Stimulated activated CD8-positive, alpha-beta memory T cell treated with anti-CD3 and anti-CD28 coated beads, Interleukin-12 subunit alpha, Interleukin-12 subunit beta, amount 100 ng/mL, for 24 hours (primary cell): Measurements from ENCODE around the gene ZBED4.
"Not testable (repeated sequence)": the region's sequence is repeated elsewhere in the genome, so short reads cannot be mapped to it uniquely, and the experiment has no call there.

Source experiments
- DNase-seq: peaks from one replicate; pipeline ENCODE4 v3.0.0-alpha.2; 2020; ENCODE audit errors: extremely low read depth

ZBED4 gene

GRCh38 chr22:49852898-49853894 is at the start of gene ZBED4:
ZBED4 (plus strand) TSS chr22:49853844; CDS start chr22:49883663, 29,819 bp downstream.
- peak; percentile 97 for DNase-seq

- DNase-seq, result no peak
Observed at GRCh38 chr22:49807129-49807528, 46.5 kb upstream of the ZBED4 start.

DNA sequence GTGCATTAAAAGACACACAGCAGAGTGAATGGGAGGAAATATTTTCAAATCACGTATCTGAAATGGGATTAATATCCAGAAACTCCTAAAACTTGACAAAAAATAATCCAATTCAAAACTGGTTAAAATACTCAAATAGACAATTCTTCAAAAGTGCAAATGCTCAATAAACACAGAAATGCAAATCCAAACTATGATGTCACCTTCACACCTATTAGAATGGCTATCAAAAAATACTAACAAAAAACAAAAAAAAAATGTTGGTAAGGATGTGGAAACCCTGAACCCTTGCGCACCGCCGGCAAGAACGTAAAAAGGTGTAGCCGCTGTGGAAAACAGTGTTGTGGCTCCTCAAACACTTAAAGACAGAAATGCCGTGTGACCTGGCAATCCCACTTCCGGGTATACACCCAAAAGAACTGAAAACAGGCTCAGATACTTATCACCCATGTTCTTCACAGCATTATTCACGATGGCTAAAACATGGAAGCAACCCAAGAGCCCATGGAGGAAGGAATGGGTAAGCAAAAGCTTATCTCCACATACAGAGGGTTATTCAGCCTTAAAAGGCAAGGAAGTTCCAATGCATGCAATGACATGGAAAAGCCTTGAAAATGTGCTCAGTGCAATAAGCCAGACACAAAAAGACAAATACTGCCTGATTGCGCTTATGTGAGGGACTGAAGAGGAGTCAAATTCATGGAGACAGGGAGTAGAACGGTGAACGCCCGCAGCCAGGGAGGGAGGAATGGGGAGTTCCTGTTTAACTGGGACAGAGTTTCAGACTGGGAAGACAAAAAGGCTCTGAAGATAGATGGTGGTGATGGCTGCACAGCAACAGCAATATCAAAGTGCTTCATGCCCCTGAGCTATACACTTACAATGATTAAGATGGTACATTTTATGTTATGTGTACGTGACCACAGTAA is 45.6 kb upstream of the ZBED4 start:
- DNase-seq, result no peak

- DNase-seq, result no peak
Observed at GRCh38 chr22:49810363-49811019, 43.2 kb upstream of the ZBED4 start.

DNA sequence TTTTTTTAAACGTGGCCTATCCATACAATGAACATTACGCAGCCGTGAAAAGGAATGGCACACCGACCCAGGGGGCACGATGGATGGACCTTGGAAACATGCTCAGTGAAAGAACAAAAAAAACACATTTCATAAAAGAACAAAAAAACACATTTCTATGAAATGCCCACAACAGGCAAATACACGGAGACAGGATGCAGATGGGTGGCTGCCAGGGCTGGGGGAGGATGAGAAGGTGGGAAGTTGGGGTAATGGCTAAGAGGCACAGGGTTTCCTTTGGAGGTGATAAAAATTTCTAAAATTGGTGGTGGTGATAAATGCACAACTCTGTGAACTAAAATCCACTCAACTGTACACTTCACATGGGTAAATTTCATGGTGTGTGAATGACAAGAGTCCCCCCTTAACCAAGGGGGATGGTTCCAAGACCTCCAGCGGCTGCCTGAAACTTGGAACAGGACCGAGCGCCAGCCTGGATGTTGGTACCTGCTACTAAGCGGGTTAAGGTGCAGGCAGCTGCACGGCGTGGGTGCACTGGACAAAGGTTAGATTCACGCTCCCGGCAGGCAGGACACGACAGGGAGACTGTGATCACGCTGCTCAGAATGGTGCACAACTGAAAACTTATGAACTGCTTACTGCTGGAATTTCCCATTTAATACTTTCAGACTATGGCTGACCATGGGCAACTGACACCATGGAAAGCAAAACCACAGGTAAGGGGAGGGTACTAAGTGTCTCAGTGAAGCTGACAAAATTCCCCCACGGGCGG is 42.4 kb upstream of the ZBED4 start:
- DNase-seq, result no peak

GRCh38 chr22:49812838-49813237 is 40.8 kb upstream of the ZBED4 start:
- DNase-seq, result no peak

- DNase-seq, result no peak
Observed at GRCh38 chr22:49814164-49814686, 39.4 kb upstream of the ZBED4 start.

DNA sequence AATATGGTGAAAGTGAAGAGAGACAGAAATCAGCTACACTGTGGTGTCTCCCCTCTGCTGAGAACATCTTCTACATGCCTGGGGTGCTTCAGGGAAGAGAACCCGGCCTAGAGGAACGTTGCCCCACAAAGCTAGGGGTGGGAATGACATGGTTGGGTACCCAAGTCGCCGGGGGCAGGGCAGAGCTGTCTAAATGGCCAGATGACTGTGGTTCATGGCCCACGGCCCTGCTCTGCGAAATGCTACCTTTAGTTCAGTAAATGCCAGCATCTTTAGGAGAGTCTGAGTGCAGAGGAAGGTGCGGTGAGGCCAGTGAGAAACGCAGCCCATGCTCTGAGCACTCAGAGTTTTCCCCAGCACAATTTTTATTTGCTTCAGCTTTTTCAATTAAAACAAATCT is 38.8 kb upstream of the ZBED4 start:
- DNase-seq, result no peak

DNA sequence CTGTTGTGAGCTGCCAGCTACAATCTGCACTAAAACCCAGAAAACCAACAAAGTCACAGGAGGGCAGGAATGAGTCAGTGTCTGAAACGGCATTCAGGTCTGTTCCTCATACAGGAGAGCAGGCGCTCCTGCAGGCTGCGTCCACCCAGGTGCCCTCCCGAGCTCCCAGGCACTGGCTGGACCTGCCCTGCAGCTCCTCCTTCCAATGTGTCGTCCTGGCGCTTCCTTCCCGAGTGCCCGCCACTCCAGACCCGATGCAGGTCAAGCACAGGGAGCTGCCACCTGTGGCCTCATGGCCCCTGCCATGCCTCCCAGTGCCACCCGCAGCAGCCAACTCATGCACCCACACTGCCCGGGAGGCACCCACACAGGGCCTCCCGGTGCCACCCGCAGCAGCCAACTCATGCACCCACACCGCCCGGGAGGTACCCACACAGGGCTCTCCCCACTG is 38.0 kb upstream of the ZBED4 start:
- no peak for DNase-seq

DNA sequence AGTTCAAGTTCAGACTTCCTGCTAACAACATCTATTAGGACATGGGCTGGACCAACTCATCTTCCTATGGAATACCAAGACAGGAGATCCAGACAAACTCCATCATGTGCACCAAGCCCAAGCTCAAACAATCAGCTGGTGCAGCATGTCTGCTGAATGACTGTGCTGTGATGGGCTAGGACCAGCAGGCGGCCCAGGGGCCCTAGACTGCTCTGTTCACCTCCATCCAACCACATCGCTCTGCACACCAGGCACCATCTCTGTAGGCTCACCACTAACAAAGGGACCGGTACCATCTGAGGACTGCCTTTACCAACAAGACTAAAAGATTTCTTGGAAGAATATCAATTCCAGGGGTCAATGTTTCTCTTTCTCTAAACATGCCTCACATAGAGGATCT is 36.3 kb upstream of the ZBED4 start:
- no peak for DNase-seq

DNA sequence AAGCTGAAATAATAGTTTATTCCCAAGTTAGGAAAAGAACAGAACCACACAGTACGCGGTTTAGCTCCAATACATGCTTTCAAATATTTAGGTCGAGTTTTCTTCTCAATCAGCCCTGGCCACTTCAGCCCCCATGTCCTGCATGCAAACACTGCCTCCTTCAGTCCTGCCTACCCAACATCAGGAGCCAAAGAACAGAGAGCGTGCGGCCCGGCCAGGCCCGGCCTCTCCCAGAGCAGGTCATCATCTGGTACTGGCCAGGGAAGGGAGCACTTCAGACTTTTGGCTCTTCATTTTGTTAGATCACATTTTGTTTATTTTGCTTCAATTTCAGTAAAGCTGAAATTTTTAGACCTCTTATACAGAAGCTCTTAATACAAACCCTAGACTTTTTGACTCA is 32.7 kb upstream of the ZBED4 start:
- no peak for DNase-seq

GRCh38 chr22:49821741-49822140 is 31.9 kb upstream of the ZBED4 start:
- not testable (repeated sequence) for DNase-seq

DNA sequence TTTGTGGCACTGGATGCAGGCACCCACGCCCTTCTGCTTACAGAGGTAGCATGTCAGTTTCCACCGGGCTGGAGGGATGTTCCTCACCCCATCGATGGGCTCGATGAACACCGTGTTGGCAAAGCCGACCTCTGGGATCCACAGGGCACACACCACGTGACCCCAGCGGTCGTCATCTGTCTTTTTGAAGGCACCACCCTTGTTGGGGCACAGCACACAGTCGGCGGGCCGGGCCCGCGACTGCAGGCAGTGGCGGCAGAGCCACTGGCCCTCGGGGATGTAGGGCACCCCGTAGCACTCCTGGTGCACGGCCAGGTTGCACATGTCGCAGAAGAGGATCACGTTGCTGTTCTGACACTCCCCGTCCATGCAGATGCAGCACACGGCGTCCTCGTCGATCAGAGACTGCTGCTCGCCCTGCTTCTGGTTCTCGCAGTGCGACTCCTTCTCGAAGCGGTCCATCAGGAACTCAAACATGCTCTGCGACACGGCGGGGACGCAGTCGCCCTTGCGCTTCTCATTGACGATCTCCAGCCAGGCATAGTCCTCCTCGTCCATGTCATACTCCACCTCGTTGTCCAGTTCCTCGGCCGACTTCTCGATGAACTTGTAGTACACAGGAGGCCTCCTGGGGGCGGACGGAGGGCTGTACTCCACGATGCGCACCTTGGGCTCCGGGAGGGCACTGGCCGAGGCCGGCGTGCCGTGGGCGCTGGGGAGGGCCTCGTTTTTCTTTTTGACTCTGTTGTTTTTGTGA is 30.2 kb upstream of the ZBED4 start:
- DNase-seq, result no peak

DNA sequence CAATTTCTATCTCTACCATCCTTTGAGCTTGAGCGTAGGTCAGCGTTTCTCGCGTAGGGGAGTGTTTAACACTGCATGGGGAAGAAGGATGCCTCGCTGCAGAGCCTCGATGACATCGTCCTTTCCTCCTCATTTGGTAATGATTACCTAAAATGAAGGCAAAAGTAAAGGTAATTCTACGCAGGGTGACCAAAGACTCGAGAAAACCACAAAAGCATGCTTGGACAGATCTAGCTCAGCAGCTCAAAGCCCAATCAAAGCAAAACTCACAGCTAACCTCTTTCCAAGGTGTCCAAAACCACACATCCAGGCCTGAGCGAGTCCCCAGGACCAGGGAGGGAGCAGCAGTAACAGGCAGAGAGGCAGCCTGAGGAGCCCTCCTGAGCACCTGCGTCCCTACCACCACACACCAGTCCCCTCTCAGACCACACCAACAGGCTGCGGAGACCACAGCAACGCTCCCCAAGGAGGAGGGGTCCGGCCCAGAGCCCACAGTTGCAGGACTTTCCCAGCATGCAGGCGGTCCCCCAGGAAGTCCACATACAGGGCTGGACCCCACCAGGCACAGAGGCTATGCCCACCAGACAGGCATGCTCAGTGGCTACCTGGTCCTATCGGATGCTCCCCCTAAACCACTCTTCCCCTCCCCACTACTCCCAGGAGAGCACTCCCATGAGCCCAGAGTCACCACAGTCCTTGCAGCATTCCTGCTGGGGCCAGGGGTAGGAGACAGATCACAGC is 29.3 kb upstream of the ZBED4 start:
- no peak for DNase-seq

DNA sequence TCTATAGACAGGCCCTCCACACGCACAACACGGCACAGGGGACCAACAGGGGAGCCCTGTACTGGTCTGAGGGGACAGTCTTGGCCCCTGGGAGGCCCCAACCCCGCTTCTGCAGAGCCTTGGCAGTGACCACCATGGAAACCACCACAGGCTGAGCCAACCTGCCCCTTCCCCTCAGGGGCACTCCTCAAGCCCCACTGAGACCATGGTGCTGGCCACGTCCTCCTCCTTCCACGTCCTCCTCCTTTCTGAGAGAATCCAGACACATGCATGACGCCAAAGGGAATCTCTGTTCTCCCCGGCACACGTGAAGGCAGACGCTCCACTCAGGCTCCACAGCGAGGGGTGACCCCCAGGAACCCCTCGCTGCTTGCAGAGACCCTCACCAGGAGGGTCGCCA is 28.7 kb upstream of the ZBED4 start:
- no peak for DNase-seq

DNA sequence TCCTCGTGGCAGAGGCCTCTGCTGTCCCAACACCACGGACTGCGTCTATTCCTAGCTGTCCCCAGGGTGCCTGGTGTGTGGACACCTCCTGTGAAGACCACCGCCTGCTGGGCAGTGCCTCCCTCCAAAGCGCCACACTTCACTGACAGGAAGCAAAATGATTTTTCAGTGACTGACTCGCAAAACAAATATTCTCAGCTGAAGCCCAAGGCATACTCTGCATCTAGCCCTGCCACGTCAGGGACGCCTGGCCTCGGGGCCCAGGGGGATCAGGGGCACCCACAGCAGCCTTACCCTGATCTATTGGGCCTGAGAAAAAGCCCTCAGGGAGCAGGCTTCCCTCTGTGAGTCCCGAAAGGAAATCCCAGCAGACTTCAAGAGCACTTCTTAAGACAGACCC is 28.2 kb upstream of the ZBED4 start:
- DNase-seq, result no peak

DNA sequence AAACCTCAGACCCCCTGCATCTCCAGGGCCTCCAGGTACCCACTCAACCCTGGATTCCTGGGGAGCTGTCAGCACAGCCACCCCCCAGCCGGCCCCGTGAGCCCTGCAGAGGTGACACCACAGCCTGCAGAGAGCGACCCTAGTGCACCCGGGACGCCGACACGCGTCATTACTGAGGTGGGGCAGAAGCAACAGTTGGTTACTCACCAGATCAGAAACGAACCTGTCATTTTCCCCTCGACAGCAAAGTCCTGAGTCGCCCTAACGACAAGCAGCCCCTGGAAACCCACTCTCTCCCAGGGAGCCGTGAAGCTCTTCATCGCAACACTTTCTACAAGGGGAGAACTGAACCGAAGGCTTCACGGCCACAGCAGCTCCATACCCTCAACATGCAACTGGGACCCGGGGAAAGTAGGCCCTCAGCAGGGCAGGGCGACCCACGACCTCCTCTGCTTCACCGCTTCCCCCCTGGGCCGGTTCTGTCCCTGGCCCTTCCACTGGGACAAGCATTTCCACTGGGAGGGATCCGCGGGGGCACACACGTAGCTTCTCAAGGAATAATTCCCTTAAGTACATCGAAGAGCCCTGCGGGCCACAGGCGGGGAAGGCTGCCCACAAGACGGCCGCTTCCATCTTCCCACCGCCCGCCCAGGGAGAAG is 27.6 kb upstream of the ZBED4 start:
- DNase-seq, result peak; percentile 42

DNA sequence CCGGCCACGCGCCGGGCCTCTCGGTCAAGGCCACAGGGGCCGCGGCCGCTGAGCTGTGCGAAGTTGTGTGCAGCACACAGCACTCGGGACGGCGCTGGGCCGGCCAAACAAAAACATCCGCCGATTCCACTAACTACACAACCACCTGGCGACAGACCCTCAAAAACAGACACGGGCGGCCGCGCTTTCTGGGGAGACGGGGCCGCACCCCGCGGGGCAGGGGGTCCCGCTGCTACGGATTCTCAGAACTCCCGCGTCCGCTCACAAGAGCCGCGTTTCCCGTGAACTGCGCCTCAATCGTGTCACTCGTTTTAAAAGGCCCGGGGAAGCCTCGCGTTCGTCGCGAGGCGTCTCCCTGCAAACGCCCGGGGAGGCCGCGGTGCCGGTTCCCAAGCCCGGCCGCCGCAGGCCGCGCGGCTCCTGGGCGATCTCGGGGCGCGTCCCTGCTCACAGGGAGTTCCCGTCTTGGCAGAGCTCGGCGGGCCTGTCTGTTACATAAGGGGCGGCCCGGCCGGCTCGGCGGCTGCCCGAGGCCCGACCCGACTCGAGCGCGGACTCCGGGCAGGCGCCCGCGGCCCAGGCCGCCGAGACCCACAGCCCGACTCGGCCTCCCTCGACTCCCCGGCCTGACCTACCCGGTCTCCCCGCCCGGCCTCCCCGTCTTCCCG is 26.9 kb upstream of the ZBED4 start:
- no peak for DNase-seq
